Astrocyte (in vitro differentiated cells and primary cell): ENCODE data around the gene MKNK1. TPM values are rescaled to one million over a fixed set of nuclear protein-coding genes. Genes with fewer than 3 reads are reported as not detected.

ENCODE experiments used
- DNase-seq: peaks from one replicate; pipeline ENCODE4 v3.0.0-alpha.2; 2010; ENCODE audit warnings: low read depth
- FAIRE-seq: peaks from 2 replicates; lab custom pipeline; 2011; peaks lifted over from hg19 to GRCh38; lab: Jason Lieb, UNC
- H2AFZ ChIP-seq: 2 replicates; pipeline ENCODE4 v1.6.0; 2012; ENCODE audit warnings: low read depth, low read length, inconsistent platforms
- H3K27ac ChIP-seq: 2 replicates; pipeline ENCODE4 v1.5.1; 2011; ENCODE audit warnings: low read depth, low read length, inconsistent platforms
- H3K27me3 ChIP-seq: 2 replicates; pipeline ENCODE4 v1.6.0; 2011; ENCODE audit warnings: low read length, inconsistent platforms; ENCODE audit not compliant: insufficient read depth
- H3K36me3 ChIP-seq: 2 replicates; pipeline ENCODE4 v1.5.1; 2011; ENCODE audit warnings: low read length, inconsistent platforms; ENCODE audit not compliant: insufficient read depth
- H3K4me1 ChIP-seq: 2 replicates; pipeline ENCODE4 v1.5.1; 2011; ENCODE audit warnings: low read length, inconsistent platforms; ENCODE audit not compliant: insufficient read depth
- H3K4me2 ChIP-seq: 2 replicates; pipeline ENCODE4 v1.6.0; 2012; ENCODE audit warnings: low read length, inconsistent platforms
- H3K4me3 ChIP-seq: 2 replicates; pipeline ENCODE4 v1.5.1; 2011; ENCODE audit warnings: low read depth, mild to moderate bottlenecking, low read length, inconsistent platforms; ENCODE audit not compliant: insufficient read depth
- H3K79me2 ChIP-seq: 2 replicates; pipeline ENCODE4 v1.6.0; 2012; ENCODE audit warnings: mild to moderate bottlenecking, low read length, inconsistent platforms; ENCODE audit not compliant: insufficient read depth
- H3K9ac ChIP-seq: 2 replicates; pipeline ENCODE4 v1.6.0; 2012; ENCODE audit warnings: mild to moderate bottlenecking, low read length, inconsistent platforms
- H3K9me3 ChIP-seq: 2 replicates; pipeline ENCODE4 v1.5.1; 2012; ENCODE audit warnings: low read depth, mild to moderate bottlenecking, low read length, inconsistent platforms; ENCODE audit not compliant: insufficient read depth
- H4K20me1 ChIP-seq: 2 replicates; pipeline ENCODE4 v1.6.0; 2012; ENCODE audit warnings: low read length, inconsistent platforms; ENCODE audit not compliant: insufficient read depth
- H3K27ac Mint-ChIP-seq: one replicate; pipeline ENCODE4 v1.8.0; 2021; ENCODE audit warnings: mild to moderate bottlenecking, mixed read lengths; ENCODE audit not compliant: unreplicated experiment
- H3K27me3 Mint-ChIP-seq: one replicate; pipeline ENCODE4 v1.8.0; 2021; ENCODE audit warnings: low read depth, mixed read lengths; ENCODE audit not compliant: unreplicated experiment
- H3K36me3 Mint-ChIP-seq: one replicate; pipeline ENCODE4 v1.8.0; 2021; ENCODE audit warnings: low read depth, mixed read lengths; ENCODE audit not compliant: unreplicated experiment
- H3K4me1 Mint-ChIP-seq: one replicate; pipeline ENCODE4 v1.8.0; 2021; ENCODE audit warnings: low read depth, mixed read lengths; ENCODE audit not compliant: unreplicated experiment
- H3K4me3 Mint-ChIP-seq: one replicate; pipeline ENCODE4 v1.8.0; 2021; ENCODE audit warnings: mild to moderate bottlenecking, moderate library complexity, mixed read lengths; ENCODE audit not compliant: unreplicated experiment
- H3K9me3 Mint-ChIP-seq: one replicate; pipeline ENCODE4 v1.8.0; 2021; ENCODE audit warnings: mild to moderate bottlenecking, mixed read lengths; ENCODE audit not compliant: unreplicated experiment
- EZH2 ChIP-seq: IDR thresholded peaks from 2 replicates; pipeline ENCODE4 v1.6.1; 2012; ENCODE audit warnings: mild to moderate bottlenecking, low read length, inconsistent platforms; ENCODE audit not compliant: insufficient read depth
- total RNA-seq: library from RNA; stranded (reverse); gene quantifications from 2 replicates; pipeline ENCODE4 v1.2.1, GENCODE V29; 2021
- TF ChIP-seq, protein P1 (sequence below): IDR thresholded peaks from 2 replicates; pipeline ENCODE4 v1.5.1; 2011; ENCODE audit warnings: low read depth, mild to moderate bottlenecking, inconsistent platforms, low read length, moderate library complexity; ENCODE audit not compliant: insufficient read depth

MKNK1 gene
- total RNA-seq, 1 donor from 2014 or later, result 26.9 TPM

DNA sequence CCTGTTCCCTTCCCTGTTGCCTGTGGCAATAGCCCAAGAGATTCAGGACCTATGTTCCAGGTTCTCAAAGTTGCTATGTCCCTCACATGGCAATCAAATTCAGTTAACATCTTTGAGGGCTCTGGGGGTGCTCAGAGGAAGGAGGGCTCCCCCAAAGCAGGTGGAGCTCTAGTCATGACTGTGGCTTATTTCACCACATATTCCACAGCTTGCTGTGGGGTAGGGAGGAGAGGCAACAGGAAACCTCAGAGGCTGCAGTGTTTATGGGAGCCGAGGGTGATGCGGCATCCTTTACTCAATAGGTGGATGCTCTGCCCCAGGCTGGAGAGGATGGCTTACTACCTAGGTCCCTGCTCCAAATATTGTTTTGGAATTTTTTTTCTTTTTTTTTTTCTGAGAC is 1.2 kb upstream of the MKNK1 start:
- DNase-seq (no peak), FAIRE-seq (no peak)
- no peak overlapping the region for H3K9ac ChIP-seq
- Mint-ChIP-seq H3K27ac (no peak overlapping the region), H3K9me3 (no peaks in the 10 kb centered on the region), H3K27me3 (no peaks in the 10 kb centered on the region), H3K4me1 (peaks cover 2% of the 10 kb centered on the region), H3K4me3 (no peak overlapping the region), H3K36me3 (peaks cover 25% of the 10 kb centered on the region)
- no peak overlapping the region for H3K4me3 ChIP-seq
- no peak overlapping the region for H3K4me2 ChIP-seq
- peaks cover 5% of the 10 kb centered on the region for H3K4me1 ChIP-seq
- H3K36me3 ChIP-seq, result no peaks in the 10 kb centered on the region
- no peaks in the 10 kb centered on the region for H3K27me3 ChIP-seq
- TF ChIP-seq, protein P1, sequence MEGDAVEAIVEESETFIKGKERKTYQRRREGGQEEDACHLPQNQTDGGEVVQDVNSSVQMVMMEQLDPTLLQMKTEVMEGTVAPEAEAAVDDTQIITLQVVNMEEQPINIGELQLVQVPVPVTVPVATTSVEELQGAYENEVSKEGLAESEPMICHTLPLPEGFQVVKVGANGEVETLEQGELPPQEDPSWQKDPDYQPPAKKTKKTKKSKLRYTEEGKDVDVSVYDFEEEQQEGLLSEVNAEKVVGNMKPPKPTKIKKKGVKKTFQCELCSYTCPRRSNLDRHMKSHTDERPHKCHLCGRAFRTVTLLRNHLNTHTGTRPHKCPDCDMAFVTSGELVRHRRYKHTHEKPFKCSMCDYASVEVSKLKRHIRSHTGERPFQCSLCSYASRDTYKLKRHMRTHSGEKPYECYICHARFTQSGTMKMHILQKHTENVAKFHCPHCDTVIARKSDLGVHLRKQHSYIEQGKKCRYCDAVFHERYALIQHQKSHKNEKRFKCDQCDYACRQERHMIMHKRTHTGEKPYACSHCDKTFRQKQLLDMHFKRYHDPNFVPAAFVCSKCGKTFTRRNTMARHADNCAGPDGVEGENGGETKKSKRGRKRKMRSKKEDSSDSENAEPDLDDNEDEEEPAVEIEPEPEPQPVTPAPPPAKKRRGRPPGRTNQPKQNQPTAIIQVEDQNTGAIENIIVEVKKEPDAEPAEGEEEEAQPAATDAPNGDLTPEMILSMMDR, result no peak
- TF ChIP-seq EZH2, result no peak
- no peak overlapping the region for H3K27ac ChIP-seq
- peaks cover 8% of the 10 kb centered on the region for H3K79me2 ChIP-seq
- no peaks in the 10 kb centered on the region for H3K9me3 ChIP-seq
- H4K20me1 ChIP-seq, result peaks cover 12% of the 10 kb centered on the region
- H2AFZ ChIP-seq, result no peak overlapping the region

DNA sequence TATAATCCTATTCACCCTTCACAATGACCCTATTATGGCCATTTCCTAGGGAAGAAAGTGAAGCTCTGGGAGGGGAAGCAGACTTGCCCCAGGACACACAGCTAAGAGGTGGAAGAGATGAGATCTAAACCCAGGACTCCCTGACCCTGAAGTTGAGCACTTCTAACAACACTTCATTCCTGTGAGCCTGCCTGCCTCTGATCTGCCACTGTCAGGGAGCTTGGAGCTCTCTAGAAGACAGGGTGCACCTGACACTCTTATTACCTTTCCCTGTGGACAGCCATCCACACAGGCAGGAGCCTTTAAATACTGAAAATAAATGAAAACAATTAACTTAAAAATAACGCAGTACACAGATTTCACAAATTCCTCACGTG is 599 bp downstream of the MKNK1 start:
- H4K20me1 ChIP-seq, result peaks cover 28% of the 10 kb centered on the region
- H3K9me3 ChIP-seq, result no peaks in the 10 kb centered on the region
- H3K4me1 ChIP-seq, result peaks cover 5% of the 10 kb centered on the region
- Mint-ChIP-seq H3K27ac (peak overlapping the region; percentile 85), H3K4me3 (peak overlapping the region; percentile 96), H3K9me3 (no peaks in the 10 kb centered on the region), H3K4me1 (peaks cover 5% of the 10 kb centered on the region), H3K36me3 (peaks cover 9% of the 10 kb centered on the region), H3K27me3 (no peaks in the 10 kb centered on the region)
- peak overlapping the region; percentile 97 for H3K4me2 ChIP-seq
- no peak overlapping the region for H3K27ac ChIP-seq
- no peak for DNase-seq
- no peak for TF ChIP-seq EZH2
- TF ChIP-seq, protein P1, result no peak
- no peaks in the 10 kb centered on the region for H3K36me3 ChIP-seq
- peak overlapping the region; percentile 88 for H3K9ac ChIP-seq
- H3K27me3 ChIP-seq, result no peaks in the 10 kb centered on the region
- H3K4me3 ChIP-seq, result peak overlapping the region; percentile 86
- H2AFZ ChIP-seq, result peak overlapping the region; percentile 99
- peaks cover 8% of the 10 kb centered on the region for H3K79me2 ChIP-seq
- no peak for FAIRE-seq

DNA sequence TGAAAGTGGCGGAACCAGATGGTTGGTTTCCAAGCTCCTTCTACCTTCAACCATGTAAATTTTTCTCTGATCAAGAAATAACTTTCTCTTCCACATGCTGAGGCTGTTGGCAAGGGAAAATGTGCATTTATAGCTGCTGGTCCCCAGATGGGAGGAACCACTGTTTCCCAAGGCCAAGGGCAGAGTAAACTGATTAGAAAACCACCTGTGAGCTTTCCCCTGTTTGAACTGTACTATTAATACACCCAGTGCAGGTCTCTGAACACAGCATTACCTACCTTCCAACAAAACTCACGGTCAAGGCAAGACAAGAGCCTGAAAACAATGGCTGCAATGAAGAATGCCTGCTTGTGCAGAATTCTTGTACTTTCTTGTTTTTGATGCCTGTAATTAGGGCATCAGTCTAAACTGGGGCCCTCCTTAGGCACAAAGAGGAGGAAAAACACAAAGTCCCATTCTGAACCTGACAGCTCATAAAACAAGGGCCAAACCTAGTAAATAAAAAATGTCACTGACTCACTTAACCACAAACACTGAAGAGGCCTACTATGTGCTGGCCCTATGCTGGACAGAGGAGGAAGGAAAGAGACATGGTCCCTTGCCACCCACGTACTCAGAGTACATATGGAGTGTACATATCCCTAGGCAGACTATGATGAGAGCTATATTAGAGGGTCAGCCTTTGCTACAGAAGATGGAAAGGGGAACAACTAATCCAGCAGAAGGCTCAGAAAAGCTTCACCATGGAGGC is 2.6 kb downstream of the MKNK1 start:
- TF ChIP-seq, protein P1, result no peak
- no peak for TF ChIP-seq EZH2
- H3K4me3 Mint-ChIP-seq, result no peak overlapping the region
- no peak for FAIRE-seq

More for the DNA sequence above, 2.6 kb downstream of the MKNK1 start:
- Histone ChIP-seq H3K79me2 (peaks cover 8% of the 10 kb centered on the region), H3K9ac (no peak overlapping the region), H3K27ac (no peak overlapping the region), H3K4me2 (no peak overlapping the region), H2AFZ (no peak overlapping the region), H3K4me1 (peaks cover 5% of the 10 kb centered on the region), H3K4me3 (no peak overlapping the region), H3K36me3 (no peaks in the 10 kb centered on the region), H4K20me1 (peaks cover 28% of the 10 kb centered on the region), H3K27me3 (no peaks in the 10 kb centered on the region), H3K9me3 (no peaks in the 10 kb centered on the region)
- peaks cover 9% of the 10 kb centered on the region for H3K4me1 Mint-ChIP-seq
- H3K36me3 Mint-ChIP-seq, result peaks cover 2% of the 10 kb centered on the region
- no peaks in the 10 kb centered on the region for H3K27me3 Mint-ChIP-seq
- no peaks in the 10 kb centered on the region for H3K9me3 Mint-ChIP-seq
- no peak for DNase-seq
- no peak overlapping the region for H3K27ac Mint-ChIP-seq
